ENCODE results near the gene FANCC.

GRCh38 chr9:95103871-95104580, 213.5 kb downstream of the FANCC start:
- TF ChIP-seq PKNOX1 (IDR thresholded peaks at IDR 0.05) (no peak), FOXK2 (IDR thresholded peaks at IDR 0.05) (no peak), ELF4 (IDR thresholded peaks at IDR 0.05) (no peak), HDGF (IDR thresholded peaks at IDR 0.05; ENCODE audit: borderline replicate concordance) (no peak), LEF1 (IDR thresholded peaks at IDR 0.05; ENCODE audit: borderline replicate concordance) (no peak)

Data from HEK293T (cell line).